Left ventricle myocardium inferior (tissue), 1 donor: Measurements from ENCODE around the gene DOK7. TPM values are rescaled to one million over a fixed set of nuclear protein-coding genes. Genes with fewer than 3 reads are reported as not detected.
A peak's percentile ranks its signal among the peaks of the same experiment; 100 is the strongest.

Experiments
- DNase-seq: peaks from one replicate; pipeline ENCODE4 v3.0.0-alpha.2; 2020
- H3K27ac ChIP-seq: fragments of 200-600 bp; replicated peaks from 2 replicates; pipeline ENCODE4 v1.8.0; 2021
- H3K27me3 ChIP-seq: fragments of 200-600 bp; 2 replicates; pipeline ENCODE4 v1.8.0; 2021; ENCODE audit warnings: low read depth
- H3K36me3 ChIP-seq: fragments of 200-600 bp; 2 replicates; pipeline ENCODE4 v1.8.0; 2021
- H3K4me1 ChIP-seq: fragments of 200-600 bp; 2 replicates; pipeline ENCODE4 v1.8.0; 2021
- H3K4me3 ChIP-seq: fragments of 200-600 bp; 2 replicates; pipeline ENCODE4 v1.8.0; 2021; ENCODE audit warnings: mild to moderate bottlenecking, moderate library complexity
- H3K9me3 ChIP-seq: fragments of 200-600 bp; replicated peaks from 2 replicates; pipeline ENCODE4 v1.8.0; 2021
- intact Hi-C: fragments of 100-400 bp; cut with micrococcal nuclease; formaldehyde crosslinking; loops from one replicate; pipeline ENCODE4 v1.11.0; 2022
- total RNA-seq: library from RNA; stranded (reverse); fragmentation: NEBNext Ultra II Directional; extraction: Animal tissue kit (Norgen Biotek cat#: 25700); gene quantifications from one replicate; pipeline ENCODE4 v1.2.1, GENCODE V29; 2021
- TF ChIP-seq, protein P1 (sequence below): fragments of 200-600 bp; IDR thresholded peaks from 2 replicates; pipeline ENCODE4 v1.8.0; 2021; ENCODE audit warnings: antibody characterized with exemption, mild to moderate bottlenecking, borderline replicate concordance
- donor health status: DM: no; HTN: yes; CAD: no; lungs with severe emphysema.

Gene DOK7
- total RNA-seq, 1 donor from 2014 or later, result 46.7 TPM

DNA sequence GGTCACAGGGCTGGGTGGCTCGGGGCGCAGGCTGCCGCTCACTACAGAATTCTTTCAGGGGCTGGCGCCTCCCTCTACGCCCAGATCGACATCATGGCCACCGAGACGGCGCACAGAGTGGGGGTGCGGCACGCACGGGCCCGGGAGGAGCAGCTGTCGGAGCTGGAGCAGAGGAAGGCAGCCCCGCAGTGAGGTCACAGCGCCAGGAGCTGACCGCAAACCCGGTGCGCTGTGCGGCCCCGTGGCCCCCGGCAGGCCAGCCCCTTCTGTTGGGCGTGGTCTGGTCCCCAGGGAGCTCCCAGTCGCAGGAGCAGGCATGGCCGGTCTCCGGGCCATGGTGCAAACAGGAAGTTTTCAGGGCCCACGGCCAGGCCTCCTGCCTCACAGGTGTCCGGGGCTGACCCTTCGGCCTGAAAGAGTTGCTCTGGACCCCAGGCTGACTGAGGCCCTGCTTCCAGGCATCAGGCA, 37.6 kb downstream of the DOK7 start:
- peaks cover 68% of the 10 kb centered on the region for H3K4me1 ChIP-seq
- TF ChIP-seq, protein P1, sequence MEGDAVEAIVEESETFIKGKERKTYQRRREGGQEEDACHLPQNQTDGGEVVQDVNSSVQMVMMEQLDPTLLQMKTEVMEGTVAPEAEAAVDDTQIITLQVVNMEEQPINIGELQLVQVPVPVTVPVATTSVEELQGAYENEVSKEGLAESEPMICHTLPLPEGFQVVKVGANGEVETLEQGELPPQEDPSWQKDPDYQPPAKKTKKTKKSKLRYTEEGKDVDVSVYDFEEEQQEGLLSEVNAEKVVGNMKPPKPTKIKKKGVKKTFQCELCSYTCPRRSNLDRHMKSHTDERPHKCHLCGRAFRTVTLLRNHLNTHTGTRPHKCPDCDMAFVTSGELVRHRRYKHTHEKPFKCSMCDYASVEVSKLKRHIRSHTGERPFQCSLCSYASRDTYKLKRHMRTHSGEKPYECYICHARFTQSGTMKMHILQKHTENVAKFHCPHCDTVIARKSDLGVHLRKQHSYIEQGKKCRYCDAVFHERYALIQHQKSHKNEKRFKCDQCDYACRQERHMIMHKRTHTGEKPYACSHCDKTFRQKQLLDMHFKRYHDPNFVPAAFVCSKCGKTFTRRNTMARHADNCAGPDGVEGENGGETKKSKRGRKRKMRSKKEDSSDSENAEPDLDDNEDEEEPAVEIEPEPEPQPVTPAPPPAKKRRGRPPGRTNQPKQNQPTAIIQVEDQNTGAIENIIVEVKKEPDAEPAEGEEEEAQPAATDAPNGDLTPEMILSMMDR, result no peak
- no peak for DNase-seq

DNA sequence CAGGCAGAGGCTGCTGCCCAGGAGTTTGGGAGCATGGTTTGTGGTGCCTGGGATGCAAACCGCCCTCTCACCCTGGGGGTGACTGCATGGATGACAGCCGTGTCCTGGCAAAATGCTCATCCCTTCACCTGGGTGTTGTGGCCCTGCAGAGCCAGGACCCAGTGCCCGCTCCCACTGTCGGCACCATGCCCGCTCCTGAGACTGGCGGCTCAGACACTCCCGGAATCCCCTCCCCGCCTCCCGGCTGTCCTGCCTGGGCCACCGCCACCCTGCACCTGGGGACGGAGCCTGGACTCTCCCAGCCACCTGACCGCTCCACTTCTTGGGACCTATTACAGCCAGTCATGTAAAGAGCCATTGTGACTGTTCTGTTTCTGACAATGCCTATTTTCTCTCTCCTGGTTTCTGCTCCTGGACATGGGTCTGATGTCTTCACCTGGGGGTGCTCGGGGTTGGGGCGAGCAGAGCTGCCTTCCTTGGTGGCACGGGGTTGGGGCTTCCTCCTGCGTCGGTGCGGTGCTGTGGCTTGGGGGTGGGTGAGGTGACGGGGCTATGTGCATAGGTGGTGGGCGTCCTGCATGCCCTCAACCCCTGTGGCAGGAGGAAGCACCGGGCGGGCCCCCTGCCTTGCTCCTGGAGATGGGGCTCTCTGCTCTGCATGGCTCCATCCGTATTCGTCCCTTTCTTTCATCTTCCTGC, 38.2 kb downstream of the DOK7 start:
- Histone ChIP-seq H3K4me3 (no peak overlapping the region), H3K27me3 (no peaks in the 10 kb centered on the region), H3K36me3 (peaks cover 15% of the 10 kb centered on the region), H3K9me3 (no peaks in the 10 kb centered on the region), H3K27ac (peak overlapping the region; percentile 77), H3K4me1 (peaks cover 62% of the 10 kb centered on the region)
- TF ChIP-seq, protein P1, result no peak
- no peak for DNase-seq
- intact Hi-C loops, result no loop called here

More for the DNA sequence above, 37.6 kb downstream of the DOK7 start:
- intact Hi-C loops, result no loop called here
- Histone ChIP-seq H3K9me3 (no peaks in the 10 kb centered on the region), H3K27me3 (peaks cover 5% of the 10 kb centered on the region), H3K27ac (peak overlapping the region; percentile 77), H3K4me3 (no peak overlapping the region), H3K36me3 (peaks cover 14% of the 10 kb centered on the region)

DNA sequence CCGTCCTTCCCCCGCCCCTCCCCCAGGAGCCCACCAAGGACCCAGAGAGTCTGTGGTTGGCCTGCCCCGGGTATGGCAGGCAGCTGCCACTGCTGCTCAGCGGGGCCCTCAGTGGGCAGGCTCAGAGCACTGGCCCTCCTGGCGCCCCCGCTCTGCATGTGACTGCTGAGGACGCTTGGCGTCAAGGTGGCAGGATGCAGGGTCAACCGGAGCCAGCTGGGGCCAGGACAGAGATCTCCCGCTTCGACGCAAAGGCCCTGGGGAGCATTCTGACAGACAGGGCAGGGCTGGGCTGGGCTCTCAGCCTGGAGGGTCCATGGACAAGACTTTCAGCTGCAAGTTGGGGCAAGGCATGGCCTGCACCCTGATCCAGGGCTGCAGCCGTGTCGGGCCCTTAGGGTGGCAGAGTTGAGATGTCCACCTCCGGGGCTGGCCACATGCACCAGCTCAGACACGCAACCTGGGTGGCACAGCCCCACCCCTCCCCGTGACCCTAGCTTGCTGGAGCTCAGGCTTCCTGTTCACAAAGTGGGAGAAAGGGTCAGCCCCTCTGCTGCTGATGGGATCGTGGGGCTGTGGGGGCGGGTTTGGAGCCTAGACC, 38.8 kb downstream of the DOK7 start:
- DNase-seq, result no peak
- Histone ChIP-seq H3K4me1 (peaks cover 56% of the 10 kb centered on the region), H3K27ac (peak overlapping the region; percentile 77), H3K9me3 (no peaks in the 10 kb centered on the region), H3K27me3 (no peaks in the 10 kb centered on the region), H3K36me3 (peaks cover 15% of the 10 kb centered on the region), H3K4me3 (no peak overlapping the region)
- intact Hi-C loops, result no loop called here
- TF ChIP-seq, protein P1, result no peak

DNA sequence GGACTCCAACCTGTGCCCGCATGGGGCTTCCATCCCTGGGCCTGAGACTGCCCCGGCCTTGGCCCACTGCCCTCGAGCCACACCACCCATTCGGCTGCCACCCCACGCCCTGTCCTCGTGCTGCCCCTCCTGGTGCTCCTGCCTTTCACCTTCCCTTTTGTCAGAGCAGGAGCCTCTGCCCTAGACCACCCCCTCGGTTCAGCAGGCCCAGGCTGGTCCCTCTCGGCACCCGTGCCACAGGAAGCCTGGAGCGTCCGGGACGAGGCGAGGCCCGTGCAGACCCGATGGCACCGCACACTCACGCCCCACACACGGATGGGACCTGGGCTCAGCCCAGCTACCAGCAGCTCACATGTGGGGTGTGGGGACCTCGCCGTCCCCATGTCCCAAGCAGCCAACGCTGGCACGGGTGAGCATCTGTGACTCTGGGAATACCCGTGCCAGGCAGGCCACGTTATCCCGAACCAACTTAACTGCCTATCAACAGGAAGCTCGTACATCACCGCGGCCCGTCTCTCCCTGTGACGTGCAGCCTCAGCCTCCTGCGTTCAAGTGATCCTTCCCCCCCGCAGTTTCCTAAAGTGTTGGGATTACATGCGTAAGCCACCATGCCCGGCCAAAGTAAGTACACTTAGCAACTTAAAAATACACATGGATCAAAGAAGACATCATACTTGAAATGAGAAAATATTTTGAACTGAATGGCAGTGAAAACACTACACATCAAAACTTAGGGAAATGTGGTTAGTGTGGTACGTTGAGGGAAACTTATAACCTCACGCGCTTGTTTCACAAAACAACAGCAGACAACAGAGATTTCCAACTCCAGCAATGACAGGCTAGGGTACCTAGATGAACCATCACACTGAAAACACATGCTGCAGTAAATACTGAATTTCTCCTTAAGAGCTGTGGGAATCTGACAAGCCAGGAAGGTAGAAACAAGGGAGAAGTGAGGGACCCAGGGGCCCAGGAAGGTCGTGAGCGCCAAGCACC, 40.1 kb downstream of the DOK7 start:
- intact Hi-C loops, result no loop called here
- peaks cover 51% of the 10 kb centered on the region for H3K4me1 ChIP-seq
- peak overlapping the region; percentile 77 for H3K27ac ChIP-seq
- TF ChIP-seq, protein P1, result no peak
- H3K4me3 ChIP-seq, result no peak overlapping the region
- peaks cover 25% of the 10 kb centered on the region for H3K36me3 ChIP-seq
- no peak for DNase-seq
- no peaks in the 10 kb centered on the region for H3K9me3 ChIP-seq
- no peaks in the 10 kb centered on the region for H3K27me3 ChIP-seq

DNA sequence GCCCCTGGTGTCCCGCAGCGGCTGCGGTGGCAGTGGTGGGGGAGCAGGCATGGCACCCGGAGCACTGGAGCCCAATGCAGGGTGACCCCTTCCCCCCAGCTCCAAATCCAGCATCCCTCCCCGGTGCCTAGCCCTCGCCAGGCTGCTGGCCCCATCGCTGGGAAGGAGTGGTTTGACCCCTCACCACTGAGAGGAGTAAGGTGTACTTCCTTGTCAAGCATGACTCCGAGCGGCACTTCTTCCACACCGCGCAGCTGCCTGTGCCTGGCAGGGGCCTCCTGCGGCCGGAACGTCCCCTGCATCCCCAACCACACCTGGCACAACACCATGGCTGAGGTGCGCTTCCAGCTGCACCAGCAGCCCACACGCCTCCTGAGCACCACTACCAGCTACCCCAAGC, 42.1 kb downstream of the DOK7 start:
- Histone ChIP-seq H3K27me3 (no peaks in the 10 kb centered on the region), H3K9me3 (no peaks in the 10 kb centered on the region), H3K4me1 (peaks cover 42% of the 10 kb centered on the region), H3K27ac (no peak overlapping the region), H3K4me3 (no peak overlapping the region), H3K36me3 (peaks cover 40% of the 10 kb centered on the region)
- intact Hi-C loops, result no loop called here
- TF ChIP-seq, protein P1, result no peak
- no peak for DNase-seq
